Tibial artery (tissue), 4 donors: ENCODE data around the gene KRT76.

Experiments
- DNase-seq, 2 donors: peaks; one replicate each; pipeline ENCODE4 v3.0.0-alpha.2; 2019
- H3K27ac ChIP-seq, 2 donors: fragments of 200-600 bp; sonication (generic) in 1 of 2; 1 replicate in 1 of 2; 2 replicates in 1 of 2; pipeline ENCODE4 v1.5.1; 2018 to 2019; ENCODE audit warnings: mild to moderate bottlenecking in 1 of 2
- H3K27me3 ChIP-seq, 2 donors: fragments of 200-600 bp; sonication (generic) in 1 of 2; one replicate each; pipeline versions ENCODE4 v1.5.1 to v1.6.0; 2016 to 2019
- H3K36me3 ChIP-seq, 3 donors: fragments of 200-600 bp; sonication (generic) in 2 of 3; one replicate each; pipeline ENCODE4 v1.5.1; 2016 to 2019; ENCODE audit warnings: mild to moderate bottlenecking in 2 of 3
- H3K4me1 ChIP-seq, 4 donors: fragments of 200-600 bp; sonication (generic) in 2 of 4; 1 replicate in 3 of 4; 2 replicates in 1 of 4; pipeline ENCODE4 v1.5.1; 2016 to 2019
- H3K4me3 ChIP-seq, 2 donors: fragments of 200-600 bp; sonication (generic) in 1 of 2; 1 replicate in 1 of 2; 2 replicates in 1 of 2; pipeline ENCODE4 v1.5.1; 2018 to 2019; ENCODE audit warnings: mild to moderate bottlenecking in 2 of 2
- H3K9me3 ChIP-seq, 3 donors: fragments of 200-600 bp; sonication (generic) in 1 of 3; one replicate each; pipeline ENCODE4 v1.5.1; 2016 to 2019
- intact Hi-C: fragments of 100-400 bp; cut with DNase I; formaldehyde crosslinking; loops from one replicate; pipeline ENCODE4 v1.15.0; 2023; ENCODE audit warnings: low total_unique reads
- TF ChIP-seq, protein P1 (sequence below), 2 experiments: fragments of 200-600 bp in 1 of 2; fragments of 450-650 bp in 1 of 2; IDR thresholded peaks; one replicate each; pipeline ENCODE4 v1.5.1; 2017 to 2019; ENCODE audit warnings: antibody characterized with exemption in 2 of 2, mild to moderate bottlenecking in 1 of 2, moderate library complexity in 1 of 2

The KRT76 gene

DNA sequence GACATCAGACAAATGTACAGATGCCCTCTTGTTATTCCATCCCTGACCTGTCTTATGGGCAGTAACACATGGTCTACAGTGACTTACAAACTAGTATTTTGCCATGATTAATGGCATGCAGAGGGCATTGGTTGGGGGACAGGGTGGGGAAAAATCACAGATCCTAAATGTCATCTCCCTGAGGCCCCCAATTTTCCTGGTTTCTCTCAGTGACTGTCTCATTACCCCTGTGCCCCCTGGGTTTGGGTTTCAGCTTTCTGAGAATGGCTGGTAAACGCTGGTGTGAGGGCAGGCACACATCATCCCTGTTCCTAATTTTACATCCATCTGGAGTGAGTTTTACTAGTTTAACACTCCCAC is 10.1 kb downstream of the KRT76 start:
- H3K4me3 ChIP-seq = no peak overlapping the region
- intact Hi-C loops = no loop called here
- TF ChIP-seq, protein P1, sequence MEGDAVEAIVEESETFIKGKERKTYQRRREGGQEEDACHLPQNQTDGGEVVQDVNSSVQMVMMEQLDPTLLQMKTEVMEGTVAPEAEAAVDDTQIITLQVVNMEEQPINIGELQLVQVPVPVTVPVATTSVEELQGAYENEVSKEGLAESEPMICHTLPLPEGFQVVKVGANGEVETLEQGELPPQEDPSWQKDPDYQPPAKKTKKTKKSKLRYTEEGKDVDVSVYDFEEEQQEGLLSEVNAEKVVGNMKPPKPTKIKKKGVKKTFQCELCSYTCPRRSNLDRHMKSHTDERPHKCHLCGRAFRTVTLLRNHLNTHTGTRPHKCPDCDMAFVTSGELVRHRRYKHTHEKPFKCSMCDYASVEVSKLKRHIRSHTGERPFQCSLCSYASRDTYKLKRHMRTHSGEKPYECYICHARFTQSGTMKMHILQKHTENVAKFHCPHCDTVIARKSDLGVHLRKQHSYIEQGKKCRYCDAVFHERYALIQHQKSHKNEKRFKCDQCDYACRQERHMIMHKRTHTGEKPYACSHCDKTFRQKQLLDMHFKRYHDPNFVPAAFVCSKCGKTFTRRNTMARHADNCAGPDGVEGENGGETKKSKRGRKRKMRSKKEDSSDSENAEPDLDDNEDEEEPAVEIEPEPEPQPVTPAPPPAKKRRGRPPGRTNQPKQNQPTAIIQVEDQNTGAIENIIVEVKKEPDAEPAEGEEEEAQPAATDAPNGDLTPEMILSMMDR (IDR thresholded peaks at IDR 0.05) = no peak
- H3K4me1 ChIP-seq = no peaks in the 10 kb centered on the region
- DNase-seq = no peak
- no peak overlapping the region for H3K27ac ChIP-seq
- H3K36me3 ChIP-seq = no peaks in the 10 kb centered on the region
- peaks cover 0 to 4% (median 0%) of the 10 kb centered on the region in 3 donors for H3K9me3 ChIP-seq
- H3K27me3 ChIP-seq = peaks cover 0 to 8% of the 10 kb centered on the region in 2 donors

DNA sequence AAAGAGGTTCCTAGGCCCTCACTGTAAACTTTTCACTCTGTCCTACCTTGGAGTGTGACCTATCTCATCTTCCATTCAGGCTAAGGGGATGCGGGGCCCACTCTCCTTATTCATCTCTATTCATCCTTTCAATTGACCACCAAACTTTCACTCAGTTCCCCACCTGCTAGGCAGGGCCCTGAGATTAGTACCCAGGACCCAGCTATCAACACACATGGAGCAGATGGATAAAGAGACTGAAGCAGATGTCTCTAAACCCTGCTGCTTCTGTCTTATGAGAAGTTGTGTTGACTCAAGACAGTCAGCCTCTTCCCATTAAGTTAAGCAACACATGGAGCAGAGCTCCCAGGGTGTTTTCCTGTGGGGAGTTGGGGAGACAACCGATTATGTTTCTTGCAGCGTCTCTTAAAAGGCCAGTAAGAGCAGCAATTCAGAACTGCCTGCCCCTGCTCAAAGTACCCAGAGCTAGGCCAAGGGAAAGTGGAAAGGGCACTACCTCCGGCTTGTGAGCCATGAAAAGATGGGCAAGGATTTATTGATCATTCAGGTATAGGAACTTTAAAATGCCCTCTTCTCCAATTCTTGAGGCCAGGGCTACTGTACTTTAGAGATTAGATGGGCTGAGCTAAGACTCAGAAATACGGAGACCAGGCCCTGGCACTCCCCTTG is 10.7 kb downstream of the KRT76 start:
- intact Hi-C loops = no loop called here
- Histone ChIP-seq H3K36me3 (no peaks in the 10 kb centered on the region), H3K4me1 (no peaks in the 10 kb centered on the region), H3K27ac (no peak overlapping the region), H3K9me3 (peaks cover 0 to 8% (median 0%) of the 10 kb centered on the region in 3 donors), H3K27me3 (peaks cover 0 to 11% of the 10 kb centered on the region in 2 donors), H3K4me3 (no peak overlapping the region)
- DNase-seq = no peak
- TF ChIP-seq, protein P1 (IDR thresholded peaks at IDR 0.05) = no peak

DNA sequence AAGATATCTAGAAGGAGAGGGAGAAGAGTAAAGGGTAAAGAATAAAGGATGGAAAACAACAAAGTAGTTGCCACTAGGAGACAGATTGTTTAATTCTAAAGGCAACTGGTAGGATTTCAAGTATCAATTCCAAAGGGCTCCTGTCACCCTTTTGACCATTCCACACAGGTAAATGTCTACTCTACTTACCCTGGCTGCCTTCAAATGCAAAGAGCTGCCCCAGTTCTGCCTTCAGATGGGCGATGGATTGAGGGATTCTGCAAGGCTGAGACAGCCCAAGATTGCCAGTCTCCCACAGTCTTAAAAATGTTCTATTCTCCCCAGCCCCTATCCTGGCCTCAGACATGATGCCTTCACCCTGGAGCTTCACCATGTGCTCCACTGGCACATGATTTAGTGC is 11.4 kb downstream of the KRT76 start:
- no peaks in the 10 kb centered on the region for H3K4me1 ChIP-seq
- intact Hi-C loops = no loop called here
- H3K27ac ChIP-seq = no peak overlapping the region
- H3K27me3 ChIP-seq = peaks cover 0 to 11% of the 10 kb centered on the region in 2 donors
- TF ChIP-seq, protein P1 (IDR thresholded peaks at IDR 0.05) = no peak
- DNase-seq = no peak
- H3K4me3 ChIP-seq = no peak overlapping the region
- no peaks in the 10 kb centered on the region for H3K36me3 ChIP-seq
- peaks cover 0 to 15% (median 3%) of the 10 kb centered on the region in 3 donors for H3K9me3 ChIP-seq

DNA sequence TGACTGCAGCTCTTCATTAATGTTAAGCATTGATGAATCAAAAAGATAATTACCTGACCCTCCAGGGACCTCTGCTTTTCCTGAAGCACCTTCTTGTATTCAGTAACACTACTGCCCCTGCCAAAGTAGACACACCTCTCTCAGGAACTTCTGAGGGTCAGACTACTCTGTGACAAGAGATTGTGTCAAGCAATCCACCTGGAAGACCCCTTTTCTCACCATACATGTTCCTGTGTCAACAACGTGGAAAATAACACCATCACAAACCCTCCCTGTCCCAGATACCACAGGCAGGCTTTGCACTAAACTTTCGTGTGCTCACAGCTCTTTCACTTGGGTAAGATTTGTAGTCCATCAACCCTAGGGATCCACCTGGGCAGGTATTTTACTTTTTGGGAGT is 13.2 kb downstream of the KRT76 start:
- intact Hi-C loops = no loop called here
- TF ChIP-seq, protein P1 (IDR thresholded peaks at IDR 0.05) = no peak

DNA sequence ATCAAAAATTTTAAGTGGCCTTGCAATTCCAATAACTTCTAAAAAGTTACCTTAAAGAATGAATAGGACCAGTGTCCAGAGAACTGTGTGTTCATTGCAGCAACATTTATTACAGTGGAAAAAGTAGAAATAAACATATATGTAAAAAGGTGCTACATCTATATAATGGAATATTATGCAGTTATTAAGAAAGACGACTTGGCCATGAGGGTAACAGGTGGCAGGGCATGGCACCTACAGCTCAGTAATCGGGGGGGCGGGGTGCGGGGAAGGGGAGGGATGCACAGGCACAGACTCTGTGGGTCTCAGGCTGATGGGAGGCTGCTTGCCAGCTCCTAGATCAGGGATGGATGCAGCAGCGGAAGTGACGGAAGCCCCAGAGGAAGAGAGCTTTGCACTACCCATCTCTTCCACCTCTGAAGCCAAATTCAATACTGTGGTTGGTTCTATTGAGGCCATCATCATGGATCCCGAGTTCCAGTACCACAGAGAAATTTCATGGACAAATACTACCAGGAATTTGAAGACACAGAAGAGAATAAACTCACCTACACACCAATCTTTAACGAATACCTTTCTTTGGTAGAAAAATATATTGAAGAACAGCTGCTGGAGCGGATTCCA is 14.0 kb downstream of the KRT76 start:
- DNase-seq = no peak
- Histone ChIP-seq H3K4me1 (no peaks in the 10 kb centered on the region), H3K9me3 (peaks cover 2 to 25% (median 15%) of the 10 kb centered on the region in 3 donors), H3K27me3 (peaks cover 0 to 11% of the 10 kb centered on the region in 2 donors), H3K27ac (no peak overlapping the region), H3K4me3 (no peak overlapping the region), H3K36me3 (no peaks in the 10 kb centered on the region)
- intact Hi-C loops = no loop called here
- TF ChIP-seq, protein P1 (IDR thresholded peaks at IDR 0.05) = no peak

More for the DNA sequence above, 13.2 kb downstream of the KRT76 start:
- Histone ChIP-seq H3K4me1 (no peaks in the 10 kb centered on the region), H3K4me3 (no peak overlapping the region), H3K27ac (no peak overlapping the region), H3K36me3 (no peaks in the 10 kb centered on the region), H3K9me3 (peaks cover 2 to 25% (median 15%) of the 10 kb centered on the region in 3 donors), H3K27me3 (peaks cover 0 to 11% of the 10 kb centered on the region in 2 donors)
- DNase-seq = no peak
